Activated naive CD4-positive, alpha-beta T cell treated with anti-CD3 and anti-CD28 coated beads, Interleukin-2, amount 50 U/mL, for 24 hours (primary cell): Measurements from ENCODE around the gene CYB5R2.
"Not testable (repeated sequence)": the region's sequence is repeated elsewhere in the genome, so short reads cannot be mapped to it uniquely, and the experiment has no call there.

Experiments used
- H3K27ac Mint-ChIP-seq: one replicate; pipeline ENCODE4 v1.8.0; 2021; ENCODE audit warnings: mild to moderate bottlenecking, mixed read lengths
- H3K27me3 Mint-ChIP-seq: one replicate; pipeline ENCODE4 v1.8.0; 2021; ENCODE audit warnings: mixed read lengths
- H3K36me3 Mint-ChIP-seq: one replicate; pipeline ENCODE4 v1.8.0; 2021; ENCODE audit warnings: mixed read lengths
- H3K4me1 Mint-ChIP-seq: one replicate; pipeline ENCODE4 v1.8.0; 2021; ENCODE audit warnings: mixed read lengths
- H3K4me3 Mint-ChIP-seq: one replicate; pipeline ENCODE4 v1.8.0; 2021; ENCODE audit warnings: mild to moderate bottlenecking, mixed read lengths
- H3K9me3 Mint-ChIP-seq: one replicate; pipeline ENCODE4 v1.8.0; 2021; ENCODE audit warnings: mixed read lengths

Gene CYB5R2

GRCh38 chr11:7675631-7676030, 2.3 kb upstream of the CYB5R2 start:
- Mint-ChIP-seq H3K4me3 (no peak overlapping the region), H3K27ac (no peak overlapping the region), H3K9me3 (no peaks in the 10 kb centered on the region), H3K27me3 (peaks cover 43% of the 10 kb centered on the region), H3K36me3 (no peaks in the 10 kb centered on the region), H3K4me1 (peaks cover 5% of the 10 kb centered on the region)

- no peaks in the 10 kb centered on the region for H3K9me3 Mint-ChIP-seq
- peaks cover 42% of the 10 kb centered on the region for H3K27me3 Mint-ChIP-seq
- H3K27ac Mint-ChIP-seq = no peak overlapping the region
- peaks cover 5% of the 10 kb centered on the region for H3K4me1 Mint-ChIP-seq
- peak overlapping the region; percentile 64 for H3K4me3 Mint-ChIP-seq
- no peaks in the 10 kb centered on the region for H3K36me3 Mint-ChIP-seq
These were observed 579 bp upstream of the CYB5R2 start for GRCh38 chr11:7673724-7674434.

GRCh38 chr11:7672276-7672959, 882 bp downstream of the CYB5R2 start:
- H3K9me3 Mint-ChIP-seq = no peaks in the 10 kb centered on the region
- no peak overlapping the region for H3K27ac Mint-ChIP-seq
- H3K4me1 Mint-ChIP-seq = peaks cover 5% of the 10 kb centered on the region
- no peaks in the 10 kb centered on the region for H3K36me3 Mint-ChIP-seq
- no peak overlapping the region for H3K4me3 Mint-ChIP-seq
- H3K27me3 Mint-ChIP-seq = peaks cover 35% of the 10 kb centered on the region

GRCh38 chr11:7671347-7672215, 1.7 kb downstream of the CYB5R2 start:
- Mint-ChIP-seq H3K4me1 (peaks cover 5% of the 10 kb centered on the region), H3K4me3 (no peak overlapping the region), H3K36me3 (no peaks in the 10 kb centered on the region)

GRCh38 chr11:7670641-7671040, 2.7 kb downstream of the CYB5R2 start:
- Mint-ChIP-seq H3K9me3 (no peaks in the 10 kb centered on the region), H3K4me3 (no peak overlapping the region), H3K27ac (no peak overlapping the region), H3K36me3 (no peaks in the 10 kb centered on the region), H3K4me1 (peaks cover 5% of the 10 kb centered on the region), H3K27me3 (peaks cover 22% of the 10 kb centered on the region)

More at GRCh38 chr11:7671347-7672215, 1.7 kb downstream of the CYB5R2 start:
- H3K9me3 Mint-ChIP-seq = no peaks in the 10 kb centered on the region
- no peak overlapping the region for H3K27ac Mint-ChIP-seq
- peaks cover 30% of the 10 kb centered on the region for H3K27me3 Mint-ChIP-seq

GRCh38 chr11:7668911-7669310, 4.4 kb downstream of the CYB5R2 start:
- H3K4me3 Mint-ChIP-seq = no peak overlapping the region
- H3K4me1 Mint-ChIP-seq = peaks cover 1% of the 10 kb centered on the region
- H3K36me3 Mint-ChIP-seq = peaks cover 4% of the 10 kb centered on the region
- H3K9me3 Mint-ChIP-seq = no peaks in the 10 kb centered on the region
- no peak overlapping the region for H3K27ac Mint-ChIP-seq
- H3K27me3 Mint-ChIP-seq = peaks cover 7% of the 10 kb centered on the region

GRCh38 chr11:7668464-7668863, 4.8 kb downstream of the CYB5R2 start:
- no peak overlapping the region for H3K4me3 Mint-ChIP-seq

GRCh38 chr11:7667460-7667859, 5.8 kb downstream of the CYB5R2 start:
- H3K27ac Mint-ChIP-seq = no peak overlapping the region
- H3K9me3 Mint-ChIP-seq = no peaks in the 10 kb centered on the region
- H3K4me1 Mint-ChIP-seq = no peaks in the 10 kb centered on the region
- peaks cover 4% of the 10 kb centered on the region for H3K36me3 Mint-ChIP-seq
- H3K27me3 Mint-ChIP-seq = peaks cover 7% of the 10 kb centered on the region
- H3K4me3 Mint-ChIP-seq = no peak overlapping the region

More at GRCh38 chr11:7668464-7668863, 4.8 kb downstream of the CYB5R2 start:
- Mint-ChIP-seq H3K9me3 (no peaks in the 10 kb centered on the region), H3K27me3 (peaks cover 7% of the 10 kb centered on the region), H3K4me1 (no peaks in the 10 kb centered on the region), H3K36me3 (peaks cover 4% of the 10 kb centered on the region), H3K27ac (no peak overlapping the region)

- H3K4me1 Mint-ChIP-seq = no peaks in the 10 kb centered on the region
- no peaks in the 10 kb centered on the region for H3K9me3 Mint-ChIP-seq
- peaks cover 4% of the 10 kb centered on the region for H3K27me3 Mint-ChIP-seq
- no peak overlapping the region for H3K27ac Mint-ChIP-seq
- no peak overlapping the region for H3K4me3 Mint-ChIP-seq
- peaks cover 4% of the 10 kb centered on the region for H3K36me3 Mint-ChIP-seq
These were observed 6.9 kb downstream of the CYB5R2 start for GRCh38 chr11:7666292-7666866.

GRCh38 chr11:7665473-7666291, 7.6 kb downstream of the CYB5R2 start:
- H3K27me3 Mint-ChIP-seq = peaks cover 2% of the 10 kb centered on the region
- no peaks in the 10 kb centered on the region for H3K9me3 Mint-ChIP-seq
- no peaks in the 10 kb centered on the region for H3K4me1 Mint-ChIP-seq
- no peak overlapping the region for H3K4me3 Mint-ChIP-seq
- H3K27ac Mint-ChIP-seq = no peak overlapping the region
- H3K36me3 Mint-ChIP-seq = peaks cover 4% of the 10 kb centered on the region

- no peaks in the 10 kb centered on the region for H3K27me3 Mint-ChIP-seq
- no peak overlapping the region for H3K4me3 Mint-ChIP-seq
- H3K27ac Mint-ChIP-seq = no peak overlapping the region
- peaks cover 4% of the 10 kb centered on the region for H3K36me3 Mint-ChIP-seq
- no peaks in the 10 kb centered on the region for H3K4me1 Mint-ChIP-seq
- no peaks in the 10 kb centered on the region for H3K9me3 Mint-ChIP-seq
These were observed 8.4 kb downstream of the CYB5R2 start for GRCh38 chr11:7664867-7665266.

GRCh38 chr11:7663531-7663930, 9.8 kb downstream of the CYB5R2 start:
- H3K4me3 Mint-ChIP-seq = not testable (repeated sequence)

GRCh38 chr11:7657306-7658025, 15.8 kb downstream of the CYB5R2 start:
- Mint-ChIP-seq H3K36me3 (peaks cover 4% of the 10 kb centered on the region), H3K9me3 (no peaks in the 10 kb centered on the region), H3K27me3 (no peaks in the 10 kb centered on the region), H3K4me3 (no peak overlapping the region), H3K27ac (no peak overlapping the region), H3K4me1 (no peaks in the 10 kb centered on the region)

More at GRCh38 chr11:7663531-7663930, 9.8 kb downstream of the CYB5R2 start:
- not testable (repeated sequence) for H3K4me1 Mint-ChIP-seq, H3K27ac Mint-ChIP-seq, H3K27me3 Mint-ChIP-seq, H3K9me3 Mint-ChIP-seq, H3K36me3 Mint-ChIP-seq

- H3K9me3 Mint-ChIP-seq = no peaks in the 10 kb centered on the region
- peaks cover 7% of the 10 kb centered on the region for H3K36me3 Mint-ChIP-seq
- no peak overlapping the region for H3K27ac Mint-ChIP-seq
- no peak overlapping the region for H3K4me3 Mint-ChIP-seq
- no peaks in the 10 kb centered on the region for H3K4me1 Mint-ChIP-seq
- no peaks in the 10 kb centered on the region for H3K27me3 Mint-ChIP-seq
These were observed 16.6 kb downstream of the CYB5R2 start for GRCh38 chr11:7656704-7657103.
